ENCODE data around the gene WNT7B. TPM values are rescaled to one million over a fixed set of nuclear protein-coding genes. Genes with fewer than 3 reads are reported as not detected.
A peak's percentile ranks its signal among the peaks of the same experiment; 100 is the strongest.

The WNT7B gene
- total and polyA plus RNA-seq, 2 donors (not counting 1 experiment from before 2014, with no cell fraction given), result 0.22 to 0.67 TPM

- Histone ChIP-seq H3K9me3 (ENCODE audit: control extremely low read depth in 1 of 3, control insufficient read depth in 2 of 3, insufficient read depth in 1 of 3, low read length in 2 of 3) (no peaks in the 10 kb centered on the region), H3K27ac (ENCODE audit: low read length in 2 of 2) (no peak overlapping the region), H3K4me3 (ENCODE audit: control extremely low read depth in 1 of 5, extremely low read depth in 1 of 5, insufficient read depth in 1 of 5, low read depth in 2 of 5, low read length in 4 of 5) (no peak overlapping the region), H2AFZ (ENCODE audit: insufficient read depth, low read depth, low read length, poor library complexity, severe bottlenecking) (peak overlapping the region; percentile 32), H3K4me2 (replicated peaks; ENCODE audit: low read depth, low read length, poor library complexity, severe bottlenecking) (peak overlapping the region; percentile 57), H4K20me1 (ENCODE audit: control insufficient read depth, insufficient read depth, low read length, poor library complexity, severe bottlenecking) (no peaks in the 10 kb centered on the region), H3K79me2 (ENCODE audit: control insufficient read depth, insufficient read depth, low read length) (no peaks in the 10 kb centered on the region), H3K4me1 (ENCODE audit: control insufficient read depth in 2 of 2, insufficient read depth in 2 of 2, low read length in 2 of 2) (peaks cover 13 to 29% of the 10 kb centered on the region in 2 donors), H3K36me3 (replicated peaks in 1 of 2; ENCODE audit: control extremely low read depth in 1 of 2, control insufficient read depth in 1 of 2, extremely low read depth in 1 of 2, insufficient read depth in 2 of 2, low read length in 1 of 2) (no peaks in the 10 kb centered on the region), H3K27me3 (replicated peaks in 1 of 4; ENCODE audit: control extremely low read depth in 1 of 4, control insufficient read depth in 3 of 4, insufficient read depth in 4 of 4, low read length in 3 of 4) (peaks cover 0 to 4% (median 0%) of the 10 kb centered on the region in 4 experiments), H3K9ac (ENCODE audit: low read length) (no peak overlapping the region)
- ChIA-PET POLR2A (interaction anchor here (0.6 to 1.3 kb wide), 4 partner anchors 10 to 120 kb away, joined by 3 to 5 read pairs (median 4); no protein-coding TSS in a partner anchor), CTCF (interaction anchor here (0.6 to 5.2 kb wide), 16 partner anchors 9 to 546 kb away, joined by 3 to 110 read pairs (median 5); no protein-coding TSS in a partner anchor)
- Mint-ChIP-seq H3K4me1 (peaks cover 32% of the 10 kb centered on the region), H3K4me3 (peak overlapping the region; percentile 26), H3K27ac (peak overlapping the region; percentile 32), H3K27me3 (no peaks in the 10 kb centered on the region), H3K9me3 (ENCODE audit: insufficient read depth) (no peaks in the 10 kb centered on the region)
- intact Hi-C loops (cut with micrococcal nuclease), result no loop called here
- DNase-seq (peak; percentile 49), ATAC-seq (ENCODE audit: low read depth) (peak; percentile 79)
- WGBS (ENCODE audit: insufficient coverage), result 55% methylated on average over 28 of the region's 29 CpGs
- TF ChIP-seq EZH2 (IDR thresholded peaks at IDR 0.05; ENCODE audit: borderline replicate concordance, insufficient read depth, low read depth, low read length, poor library complexity, severe bottlenecking), result no peak
- TF ChIP-seq CTCF (IDR thresholded peaks at IDR 0.05), result no peak
Observed at GRCh38 chr22:45996241-45997076, 19.5 kb upstream of the WNT7B start.

Data from B cell (primary cell).